Lower lobe of right lung (tissue), 2 donors: ENCODE data around the gene SRP19. TPM values are rescaled to one million over a fixed set of nuclear protein-coding genes. Genes with fewer than 3 reads are reported as not detected.
A peak's percentile ranks its signal among the peaks of the same experiment; 100 is the strongest.

Experiments used
- ATAC-seq, 2 donors: fragments of 200-7000 bp; cut with Tn5 transposase; one replicate each; pipeline ENCODE4 v1.9.1; 2020 to 2022; ENCODE audit warnings: mild to moderate bottlenecking in 2 of 2, moderate library complexity in 2 of 2
- DNase-seq: peaks from one replicate; pipeline ENCODE4 v3.0.0-alpha.2; 2020
- H3K27ac ChIP-seq: fragments of 200-600 bp; one replicate; pipeline ENCODE4 v1.8.0; 2022
- H3K27me3 ChIP-seq: fragments of 200-600 bp; one replicate; pipeline ENCODE4 v1.8.0; 2022; ENCODE audit warnings: low read depth
- H3K36me3 ChIP-seq: fragments of 200-600 bp; one replicate; pipeline ENCODE4 v1.8.0; 2022; ENCODE audit warnings: mild to moderate bottlenecking
- H3K4me1 ChIP-seq: fragments of 200-600 bp; one replicate; pipeline ENCODE4 v1.8.0; 2022
- H3K4me3 ChIP-seq: fragments of 200-600 bp; one replicate; pipeline ENCODE4 v1.8.0; 2022; ENCODE audit warnings: mild to moderate bottlenecking
- H3K9me3 ChIP-seq: fragments of 200-600 bp; one replicate; pipeline ENCODE4 v1.8.0; 2022
- intact Hi-C: fragments of 100-400 bp; cut with DNase I; formaldehyde crosslinking; loops from one replicate; pipeline ENCODE4 v1.11.0; 2022
- long read RNA-seq: library from polyadenylated mRNA; unstranded; transcript quantifications from one replicate; pipeline ENCODE4 v2.0.0, GENCODE V29; 2021
- total RNA-seq: library from RNA; stranded (reverse); fragmentation: NEBNext Ultra II Directional; extraction: Animal tissue kit (Norgen Biotek cat#: 25700); gene quantifications from one replicate; pipeline ENCODE4 v1.2.1, GENCODE V29; 2021
- TF ChIP-seq, protein P1 (sequence below): fragments of 200-600 bp; IDR thresholded peaks from one replicate; pipeline ENCODE4 v1.8.0; 2022; ENCODE audit warnings: antibody characterized with exemption, mild to moderate bottlenecking
- donor health status: DM: no; HTN: yes; CAD: no; lungs with severe emphysema.

Gene SRP19
- 29.5 TPM for total RNA-seq
- long read RNA-seq, transcript SRP19-205 (2 exons, 473 nt), result minor isoform, 8 of 66 reads
- long read RNA-seq, transcript SRP19-206 (5 exons, 2,841 nt), result major isoform, 32 of 66 reads
- long read RNA-seq, partial matches to known transcripts, result 3 of 66 reads
- long read RNA-seq, other reads (novel, unspliced or antisense), result 12 of 66 reads

DNA sequence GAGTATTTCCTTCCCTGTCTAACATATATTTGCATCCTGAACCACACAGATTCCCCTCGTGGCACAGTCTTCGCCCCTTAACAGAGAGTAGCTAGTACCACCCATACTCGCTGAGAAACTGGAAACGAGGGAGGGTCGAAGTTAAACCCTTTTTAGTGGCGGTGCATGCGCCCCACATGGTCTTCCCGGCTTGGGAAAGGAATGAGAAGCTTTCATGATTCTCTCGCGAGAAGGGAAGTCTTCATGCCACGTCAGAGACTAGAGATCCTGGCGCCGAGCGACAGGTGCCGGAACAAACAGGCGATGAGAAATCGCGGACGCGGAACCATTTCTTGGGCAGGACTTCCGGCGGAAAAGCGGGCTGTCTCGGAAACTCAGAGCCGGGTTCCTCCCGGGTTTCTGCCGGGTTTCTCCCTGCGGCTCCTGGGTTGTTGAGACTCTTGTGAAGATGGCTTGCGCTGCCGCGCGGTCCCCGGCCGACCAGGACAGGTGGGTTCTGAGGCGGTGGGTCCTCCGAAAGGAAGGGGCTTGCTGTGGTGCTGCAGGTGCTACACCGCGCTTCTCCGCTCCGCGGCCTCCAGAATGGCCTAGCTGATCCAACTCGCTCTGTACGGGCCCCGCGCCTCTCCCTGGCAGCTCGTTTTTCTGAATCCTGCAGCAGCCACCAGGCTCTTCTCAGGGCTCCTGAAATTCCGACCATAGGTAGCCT, at the start of gene SRP19:
SRP19 (plus strand) TSS at position 359 of the 709 bp plus-strand sequence; CDS start at position 449, 90 bp downstream.
- no peaks in the 10 kb centered on the region for H3K9me3 ChIP-seq
- ATAC-seq, result peak; percentile 96 to 99
- peak within 1 kb of the TSS; percentile 89 for H3K27ac ChIP-seq
- H3K27me3 ChIP-seq, result no peaks in the 10 kb centered on the region
- peak; percentile 96 for DNase-seq
- H3K36me3 ChIP-seq, result peaks cover 37% of the 10 kb centered on the region
- intact Hi-C loops, result no loop called here
- peak within 1 kb of the TSS; percentile 100 for H3K4me3 ChIP-seq
- peaks cover 27% of the 10 kb centered on the region for H3K4me1 ChIP-seq
- TF ChIP-seq, protein P1, sequence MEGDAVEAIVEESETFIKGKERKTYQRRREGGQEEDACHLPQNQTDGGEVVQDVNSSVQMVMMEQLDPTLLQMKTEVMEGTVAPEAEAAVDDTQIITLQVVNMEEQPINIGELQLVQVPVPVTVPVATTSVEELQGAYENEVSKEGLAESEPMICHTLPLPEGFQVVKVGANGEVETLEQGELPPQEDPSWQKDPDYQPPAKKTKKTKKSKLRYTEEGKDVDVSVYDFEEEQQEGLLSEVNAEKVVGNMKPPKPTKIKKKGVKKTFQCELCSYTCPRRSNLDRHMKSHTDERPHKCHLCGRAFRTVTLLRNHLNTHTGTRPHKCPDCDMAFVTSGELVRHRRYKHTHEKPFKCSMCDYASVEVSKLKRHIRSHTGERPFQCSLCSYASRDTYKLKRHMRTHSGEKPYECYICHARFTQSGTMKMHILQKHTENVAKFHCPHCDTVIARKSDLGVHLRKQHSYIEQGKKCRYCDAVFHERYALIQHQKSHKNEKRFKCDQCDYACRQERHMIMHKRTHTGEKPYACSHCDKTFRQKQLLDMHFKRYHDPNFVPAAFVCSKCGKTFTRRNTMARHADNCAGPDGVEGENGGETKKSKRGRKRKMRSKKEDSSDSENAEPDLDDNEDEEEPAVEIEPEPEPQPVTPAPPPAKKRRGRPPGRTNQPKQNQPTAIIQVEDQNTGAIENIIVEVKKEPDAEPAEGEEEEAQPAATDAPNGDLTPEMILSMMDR, result no peak

DNA sequence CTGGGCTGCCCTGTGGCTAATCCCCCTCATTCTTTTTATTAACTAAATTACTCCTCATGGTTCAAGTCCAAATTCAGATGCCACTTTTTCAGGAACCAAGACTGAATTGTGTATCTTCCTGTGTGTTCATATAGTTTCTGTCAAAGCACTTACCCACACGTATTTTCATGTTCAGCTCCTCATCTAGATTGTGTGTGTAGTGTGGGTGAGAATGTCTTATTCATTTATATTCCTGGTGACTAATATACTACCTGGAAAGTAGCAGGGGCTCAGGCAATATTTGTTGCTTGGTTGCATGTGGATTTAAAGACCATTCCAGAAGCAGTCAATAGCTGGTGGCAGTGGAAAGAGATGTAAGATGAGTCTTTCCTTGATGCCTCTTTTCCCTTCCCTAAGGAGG, 48.5 kb upstream of the SRP19 start:
- ATAC-seq (no peak), DNase-seq (no peak)
- Histone ChIP-seq H3K9me3 (no peaks in the 10 kb centered on the region), H3K27ac (no peak overlapping the region), H3K4me1 (no peaks in the 10 kb centered on the region), H3K36me3 (peaks cover 39% of the 10 kb centered on the region), H3K27me3 (no peaks in the 10 kb centered on the region), H3K4me3 (no peak overlapping the region)
- intact Hi-C loops, result no loop called here
- TF ChIP-seq, protein P1, result no peak

DNA sequence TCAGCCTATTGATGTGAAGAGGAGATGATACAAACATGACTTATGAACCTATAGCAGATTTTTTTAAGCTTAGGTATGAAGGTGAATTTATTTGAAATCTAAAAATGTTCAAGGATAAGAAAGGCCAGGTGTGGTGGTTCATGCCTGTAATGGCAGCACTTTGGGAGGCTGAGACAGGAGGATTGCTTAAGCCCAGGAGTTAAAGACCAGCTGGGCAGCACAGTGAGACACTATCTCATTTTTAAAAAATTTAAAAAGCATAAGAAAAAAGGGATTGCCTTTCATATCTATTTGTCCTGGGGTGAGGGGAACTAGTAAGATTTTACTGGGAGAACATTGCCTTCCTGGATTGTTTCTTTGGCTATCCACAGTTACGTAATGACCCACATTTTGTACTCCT, 40.8 kb upstream of the SRP19 start:
- ATAC-seq, result no peak
- no peaks in the 10 kb centered on the region for H3K27me3 ChIP-seq
- H3K27ac ChIP-seq, result no peak overlapping the region
- H3K36me3 ChIP-seq, result peaks cover 71% of the 10 kb centered on the region
- H3K4me1 ChIP-seq, result no peaks in the 10 kb centered on the region
- no peaks in the 10 kb centered on the region for H3K9me3 ChIP-seq
- DNase-seq, result no peak
- intact Hi-C loops, result no loop called here
- no peak overlapping the region for H3K4me3 ChIP-seq
- TF ChIP-seq, protein P1, result no peak

DNA sequence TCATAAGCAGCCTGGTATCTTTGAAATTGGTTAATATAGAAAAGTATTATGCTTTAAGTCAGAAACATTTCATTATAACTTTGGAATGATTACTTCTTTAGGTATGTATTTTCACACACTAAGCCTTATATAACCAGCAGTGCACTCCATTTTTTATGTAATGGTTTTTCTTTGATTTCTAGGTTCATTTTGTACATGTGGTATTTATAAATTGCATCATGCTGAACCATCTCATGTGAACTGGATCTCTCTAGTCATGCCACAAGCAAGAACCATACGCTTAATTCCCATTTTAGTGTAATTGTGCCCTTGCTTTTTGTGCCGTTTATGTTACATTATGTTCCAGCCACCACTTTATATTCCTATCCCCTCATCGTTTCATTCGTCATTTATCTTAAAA, 38.6 kb upstream of the SRP19 start:
- no peak for DNase-seq
- no peak for ATAC-seq
- Histone ChIP-seq H3K4me3 (no peak overlapping the region), H3K27ac (no peak overlapping the region), H3K9me3 (no peaks in the 10 kb centered on the region), H3K27me3 (no peaks in the 10 kb centered on the region), H3K4me1 (no peaks in the 10 kb centered on the region), H3K36me3 (peaks cover 68% of the 10 kb centered on the region)
- TF ChIP-seq, protein P1, result no peak
- intact Hi-C loops, result no loop called here

DNA sequence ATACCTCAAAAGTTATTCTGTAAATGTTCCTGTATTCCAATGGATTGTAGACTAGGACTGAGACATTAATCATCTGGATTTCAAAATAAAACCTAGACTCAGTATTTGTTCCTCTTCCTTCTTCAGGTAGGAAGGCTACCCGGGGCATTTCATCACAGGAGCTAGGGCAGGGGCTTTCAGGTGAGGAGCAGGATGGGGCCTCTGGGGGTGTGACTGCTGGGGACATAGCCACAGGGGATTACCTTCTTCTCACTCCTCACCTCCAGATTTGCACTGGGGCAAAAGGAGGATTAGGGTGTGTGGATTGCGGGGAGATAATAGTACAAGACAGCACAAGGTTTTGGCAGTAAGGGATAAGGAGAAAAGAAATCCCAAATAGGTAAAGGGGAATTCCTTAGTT, 37.9 kb upstream of the SRP19 start:
- Histone ChIP-seq H3K36me3 (peaks cover 75% of the 10 kb centered on the region), H3K27ac (no peak overlapping the region), H3K27me3 (no peaks in the 10 kb centered on the region), H3K9me3 (no peaks in the 10 kb centered on the region), H3K4me1 (no peaks in the 10 kb centered on the region), H3K4me3 (no peak overlapping the region)
- no peak for ATAC-seq
- TF ChIP-seq, protein P1, result no peak
- no peak for DNase-seq
- intact Hi-C loops, result no loop called here
